Lower lobe of right lung (tissue), 2 donors: ENCODE measurements around the gene CCDC148. TPM values are rescaled to one million over a fixed set of nuclear protein-coding genes. Genes with fewer than 3 reads are reported as not detected.
"Not testable (repeated sequence)": the region's sequence is repeated elsewhere in the genome, so short reads cannot be mapped to it uniquely, and the experiment has no call there.

Experiments
- ATAC-seq, 2 donors: fragments of 200-7000 bp; cut with Tn5 transposase; one replicate each; pipeline ENCODE4 v1.9.1; 2020 to 2022; ENCODE audit warnings: mild to moderate bottlenecking in 2 of 2, moderate library complexity in 2 of 2
- DNase-seq: peaks from one replicate; pipeline ENCODE4 v3.0.0-alpha.2; 2020
- H3K27ac ChIP-seq: fragments of 200-600 bp; one replicate; pipeline ENCODE4 v1.8.0; 2022
- H3K27me3 ChIP-seq: fragments of 200-600 bp; one replicate; pipeline ENCODE4 v1.8.0; 2022; ENCODE audit warnings: low read depth
- H3K36me3 ChIP-seq: fragments of 200-600 bp; one replicate; pipeline ENCODE4 v1.8.0; 2022; ENCODE audit warnings: mild to moderate bottlenecking
- H3K4me1 ChIP-seq: fragments of 200-600 bp; one replicate; pipeline ENCODE4 v1.8.0; 2022
- H3K4me3 ChIP-seq: fragments of 200-600 bp; one replicate; pipeline ENCODE4 v1.8.0; 2022; ENCODE audit warnings: mild to moderate bottlenecking
- H3K9me3 ChIP-seq: fragments of 200-600 bp; one replicate; pipeline ENCODE4 v1.8.0; 2022
- CTCF ChIP-seq: fragments of 200-600 bp; IDR thresholded peaks from one replicate; pipeline ENCODE4 v1.8.0; 2022; ENCODE audit warnings: antibody characterized with exemption, mild to moderate bottlenecking
- intact Hi-C: fragments of 100-400 bp; cut with DNase I; formaldehyde crosslinking; loops from one replicate; pipeline ENCODE4 v1.11.0; 2022
- total RNA-seq: library from RNA; stranded (reverse); fragmentation: NEBNext Ultra II Directional; extraction: Animal tissue kit (Norgen Biotek cat#: 25700); gene quantifications from one replicate; pipeline ENCODE4 v1.2.1, GENCODE V29; 2021
- donor health status: DM: no; HTN: yes; CAD: no; lungs with severe emphysema.

CCDC148 gene
- total RNA-seq, 1 donor from 2014 or later = 2.8 TPM

- ATAC-seq (no peak), DNase-seq (no peak)
- no peaks in the 10 kb centered on the region for H3K27me3 ChIP-seq
- H3K36me3 ChIP-seq = no peaks in the 10 kb centered on the region
- no peak for TF ChIP-seq CTCF
- no peak overlapping the region for H3K27ac ChIP-seq
- no peaks in the 10 kb centered on the region for H3K4me1 ChIP-seq
- no peak overlapping the region for H3K4me3 ChIP-seq
- intact Hi-C loops = no loop called here
- no peaks in the 10 kb centered on the region for H3K9me3 ChIP-seq
Measured at GRCh38 chr2:158366342-158366741, 90.2 kb downstream of the CCDC148 start.

- no peaks in the 10 kb centered on the region for H3K27me3 ChIP-seq
- no peaks in the 10 kb centered on the region for H3K36me3 ChIP-seq
- intact Hi-C loops = no loop called here
- H3K4me3 ChIP-seq = no peak overlapping the region
- H3K4me1 ChIP-seq = no peaks in the 10 kb centered on the region
- no peak for TF ChIP-seq CTCF
- H3K27ac ChIP-seq = no peak overlapping the region
- no peak for DNase-seq
- ATAC-seq = no peak
- H3K9me3 ChIP-seq = no peaks in the 10 kb centered on the region
Measured at GRCh38 chr2:158359846-158360245, 96.7 kb downstream of the CCDC148 start.

- H3K36me3 ChIP-seq = no peaks in the 10 kb centered on the region
- DNase-seq (no peak), ATAC-seq (no peak)
- no peak overlapping the region for H3K27ac ChIP-seq
- H3K4me1 ChIP-seq = no peaks in the 10 kb centered on the region
- TF ChIP-seq CTCF = no peak
- no peaks in the 10 kb centered on the region for H3K9me3 ChIP-seq
- intact Hi-C loops = no loop called here
- no peak overlapping the region for H3K4me3 ChIP-seq
- H3K27me3 ChIP-seq = no peaks in the 10 kb centered on the region
Measured at GRCh38 chr2:158357699-158358098, 98.9 kb downstream of the CCDC148 start.

GRCh38 chr2:158357122-158357521 lies 99.4 kb downstream of the CCDC148 start:
- no peaks in the 10 kb centered on the region for H3K27me3 ChIP-seq
- H3K4me3 ChIP-seq = no peak overlapping the region
- intact Hi-C loops = no loop called here
- no peaks in the 10 kb centered on the region for H3K36me3 ChIP-seq
- DNase-seq = no peak
- no peaks in the 10 kb centered on the region for H3K9me3 ChIP-seq
- H3K4me1 ChIP-seq = no peaks in the 10 kb centered on the region
- no peak overlapping the region for H3K27ac ChIP-seq
- no peak for ATAC-seq
- TF ChIP-seq CTCF = no peak

GRCh38 chr2:158351466-158351816 lies 105.1 kb downstream of the CCDC148 start:
- H3K4me1 ChIP-seq, H3K27ac ChIP-seq, H3K9me3 ChIP-seq, ATAC-seq, intact Hi-C loops, DNase-seq, H3K4me3 ChIP-seq, H3K36me3 ChIP-seq, H3K27me3 ChIP-seq: not testable (repeated sequence)

GRCh38 chr2:158350751-158351465 lies 105.6 kb downstream of the CCDC148 start:
- intact Hi-C loops = not testable (repeated sequence)

More at GRCh38 chr2:158350751-158351465, 105.6 kb downstream of the CCDC148 start:
- ATAC-seq, DNase-seq, H3K9me3 ChIP-seq, H3K36me3 ChIP-seq, H3K27ac ChIP-seq, H3K4me1 ChIP-seq, H3K27me3 ChIP-seq, H3K4me3 ChIP-seq: not testable (repeated sequence)
